Measurements from ENCODE around the gene AP1M1.
A peak's percentile ranks its signal among the peaks of the same experiment; 100 is the strongest.

The AP1M1 gene

DNA sequence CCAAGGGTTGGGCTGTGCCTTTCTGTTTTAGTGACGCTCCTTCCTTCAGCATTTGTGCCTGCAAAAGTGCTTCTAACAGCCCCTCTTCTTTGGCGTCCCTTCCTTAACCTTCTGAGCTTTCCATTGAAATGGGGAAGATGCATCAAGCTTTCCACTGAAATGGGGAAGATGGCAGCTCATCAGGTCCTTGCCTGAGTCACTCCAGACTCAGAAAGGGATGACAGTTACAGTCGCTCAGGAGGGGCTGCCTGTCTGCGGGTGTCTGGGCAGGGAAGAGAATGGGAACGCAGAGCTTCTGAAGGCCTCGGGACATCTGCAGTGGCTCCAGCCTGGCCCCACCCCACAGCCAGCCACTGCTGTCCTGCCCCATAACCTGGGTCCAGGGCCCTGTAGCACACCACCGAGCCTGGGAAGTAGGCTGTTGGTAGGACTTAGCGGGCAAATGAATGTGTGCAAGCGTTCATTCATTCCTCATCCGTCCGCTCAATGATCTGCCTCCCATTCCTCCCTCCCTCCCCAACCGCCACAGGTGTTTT lies 9.8 kb downstream of the AP1M1 start:
- no peak for DNase-seq (ENCODE audit: low spot score)

DNA sequence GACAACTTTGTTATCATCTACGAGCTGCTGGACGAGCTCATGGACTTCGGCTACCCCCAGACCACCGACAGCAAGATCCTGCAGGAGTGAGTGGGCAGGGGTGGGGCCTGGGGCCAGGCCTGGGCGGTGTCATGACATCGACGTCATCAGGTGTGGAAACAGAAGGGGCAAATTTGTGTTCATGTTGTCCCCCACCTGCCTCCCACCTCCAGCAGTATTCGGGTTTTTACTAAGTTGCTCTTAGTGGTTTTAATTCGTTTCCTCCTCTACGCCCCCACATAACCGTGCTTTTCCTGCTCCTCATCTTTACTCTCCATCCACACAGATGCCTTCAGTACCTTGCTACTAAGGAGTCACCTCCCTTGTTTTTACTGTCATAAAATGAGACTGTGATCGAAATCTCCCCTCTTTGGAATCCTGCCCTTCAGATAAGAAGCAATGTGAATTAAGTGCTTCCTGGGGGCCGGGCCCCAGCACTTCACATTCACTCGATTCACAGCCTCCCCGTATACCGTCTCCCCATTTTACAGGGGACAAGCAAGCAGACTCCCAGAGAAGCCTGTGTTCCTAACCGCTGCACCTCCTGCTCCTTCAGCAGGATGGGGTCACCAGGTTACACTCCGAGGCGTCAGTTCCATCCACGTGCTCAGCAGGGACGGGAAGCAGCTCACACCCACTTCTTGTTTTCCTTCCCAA lies 10.5 kb downstream of the AP1M1 start:
- no peak for DNase-seq (ENCODE audit: low spot score)

- no peak for DNase-seq (ENCODE audit: low spot score)
Measured at GRCh38 chr19:16208847-16209665, 11.3 kb downstream of the AP1M1 start.

DNA sequence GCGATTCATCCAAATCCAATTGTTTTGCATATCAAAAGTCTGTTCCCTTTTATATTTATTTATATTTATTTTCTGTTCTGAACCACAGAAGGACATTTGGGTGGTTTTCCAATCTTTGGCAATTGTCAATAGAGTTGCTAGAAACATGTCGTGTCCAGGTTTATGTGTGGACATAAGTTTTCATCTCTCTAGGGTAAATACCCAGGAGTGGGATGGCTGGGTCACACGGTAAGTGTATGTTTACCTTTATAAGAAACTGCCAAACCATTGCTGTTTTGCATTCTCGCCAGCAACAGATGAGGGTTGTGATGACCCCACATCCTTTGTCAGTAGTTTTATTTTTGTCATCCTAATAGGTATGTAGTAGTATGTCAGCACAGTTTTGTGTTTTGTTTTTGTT lies 12.5 kb downstream of the AP1M1 start:
- DNase-seq (ENCODE audit: low spot score), result no peak

DNA sequence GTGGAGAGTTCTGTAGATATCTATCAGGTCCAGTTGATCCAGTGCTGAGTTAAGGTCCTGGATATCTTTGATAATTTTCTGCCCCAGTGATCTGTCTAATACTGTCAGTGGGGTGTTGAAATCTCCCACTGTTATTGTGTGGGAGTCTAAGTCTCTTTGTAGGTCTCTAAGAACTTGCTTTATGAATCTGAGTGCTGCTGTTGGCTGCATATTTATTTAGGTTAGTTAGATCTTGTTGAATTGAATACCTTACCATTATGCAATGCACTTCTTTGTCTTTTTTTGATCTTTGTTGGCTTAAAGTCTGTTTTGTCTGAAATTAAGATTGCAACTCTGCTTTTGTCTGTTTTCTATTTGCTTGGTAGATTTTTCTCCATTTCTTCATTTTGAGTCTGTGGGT lies 15.4 kb downstream of the AP1M1 start:
- DNase-seq (ENCODE audit: low spot score), result no peak

- DNase-seq (ENCODE audit: low spot score), result no peak
Measured at GRCh38 chr19:16216744-16217670, 19.3 kb downstream of the AP1M1 start.

DNA sequence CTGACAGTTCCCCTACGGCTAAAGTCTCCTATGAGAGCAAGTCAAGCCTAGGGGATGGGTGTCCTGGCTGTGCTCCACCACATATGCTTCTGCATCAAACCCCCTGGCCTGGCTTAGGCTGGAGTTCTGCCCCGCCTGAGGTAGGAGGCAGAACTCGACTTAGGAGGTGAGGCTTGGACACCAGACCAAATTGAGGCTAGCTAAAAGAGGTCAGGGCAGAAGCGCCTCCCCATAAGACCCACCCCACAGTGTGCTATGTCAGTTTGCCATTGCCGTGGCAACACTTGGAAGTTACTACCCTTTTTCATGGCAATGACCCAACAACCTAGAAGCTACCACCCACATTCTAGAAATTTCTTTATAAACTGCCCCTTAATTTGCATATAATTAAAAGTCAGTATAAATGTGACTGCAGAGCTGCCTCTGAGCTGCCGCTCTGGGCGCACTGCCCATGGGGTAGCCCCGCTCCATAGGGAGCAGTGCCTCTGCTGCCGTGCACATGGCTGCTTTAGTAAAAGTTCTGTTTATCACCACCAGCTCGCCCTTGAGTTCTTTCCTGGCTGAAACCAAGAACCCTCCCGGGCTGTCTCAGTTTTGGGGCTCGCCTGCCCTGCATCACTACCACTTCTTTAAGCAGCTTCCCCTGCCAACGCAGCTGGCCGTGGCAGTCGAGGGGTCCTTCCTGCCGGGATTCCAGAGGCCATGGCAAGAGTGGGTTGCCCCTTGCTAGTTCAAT lies 20.2 kb downstream of the AP1M1 start:
- peak; percentile 9 for DNase-seq (ENCODE audit: low spot score)

GRCh38 chr19:16218851-16219250 lies 21.1 kb downstream of the AP1M1 start:
- DNase-seq (ENCODE audit: low spot score), result no peak

DNA sequence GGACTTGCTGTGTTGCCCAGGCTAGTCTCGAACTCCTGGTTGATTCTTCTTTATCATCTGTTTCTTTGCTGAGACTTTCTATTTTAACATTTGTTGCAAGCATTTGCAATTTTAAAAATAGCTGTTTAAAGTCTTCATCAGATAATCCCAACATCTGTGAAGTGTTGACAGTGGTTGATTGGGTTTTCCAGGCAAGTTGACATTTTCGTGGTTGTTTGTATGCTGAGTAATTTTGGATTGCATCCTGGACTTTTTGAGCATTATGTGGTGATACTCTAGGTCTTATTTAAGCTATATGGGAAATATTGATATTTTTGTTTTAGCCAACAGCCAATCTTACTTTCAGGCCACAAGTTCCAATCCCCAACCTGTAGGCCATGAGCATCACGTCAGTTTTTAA lies 25.1 kb downstream of the AP1M1 start:
- no peak for DNase-seq (ENCODE audit: low spot score)

DNA sequence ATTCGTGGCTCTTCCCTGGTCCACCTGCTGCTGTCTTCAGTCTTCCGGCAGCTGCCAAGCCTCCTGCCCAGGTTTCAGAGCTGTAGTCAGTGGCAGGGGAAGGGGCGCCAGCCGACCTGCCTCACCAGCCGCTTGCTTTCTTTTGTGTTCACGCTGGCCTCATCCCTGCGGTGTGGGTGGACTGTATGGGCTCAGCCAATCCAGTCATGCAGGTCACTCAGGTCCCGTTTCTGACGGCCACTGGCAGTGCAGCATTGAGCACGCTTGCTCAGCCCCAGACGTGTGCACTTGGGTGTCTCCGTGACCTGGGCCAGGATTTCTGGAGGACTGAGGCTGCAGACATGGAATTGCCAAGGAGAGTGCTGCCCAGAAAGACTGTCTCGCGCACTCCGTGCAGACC lies 26.0 kb downstream of the AP1M1 start:
- DNase-seq (ENCODE audit: low spot score), result no peak

DNA sequence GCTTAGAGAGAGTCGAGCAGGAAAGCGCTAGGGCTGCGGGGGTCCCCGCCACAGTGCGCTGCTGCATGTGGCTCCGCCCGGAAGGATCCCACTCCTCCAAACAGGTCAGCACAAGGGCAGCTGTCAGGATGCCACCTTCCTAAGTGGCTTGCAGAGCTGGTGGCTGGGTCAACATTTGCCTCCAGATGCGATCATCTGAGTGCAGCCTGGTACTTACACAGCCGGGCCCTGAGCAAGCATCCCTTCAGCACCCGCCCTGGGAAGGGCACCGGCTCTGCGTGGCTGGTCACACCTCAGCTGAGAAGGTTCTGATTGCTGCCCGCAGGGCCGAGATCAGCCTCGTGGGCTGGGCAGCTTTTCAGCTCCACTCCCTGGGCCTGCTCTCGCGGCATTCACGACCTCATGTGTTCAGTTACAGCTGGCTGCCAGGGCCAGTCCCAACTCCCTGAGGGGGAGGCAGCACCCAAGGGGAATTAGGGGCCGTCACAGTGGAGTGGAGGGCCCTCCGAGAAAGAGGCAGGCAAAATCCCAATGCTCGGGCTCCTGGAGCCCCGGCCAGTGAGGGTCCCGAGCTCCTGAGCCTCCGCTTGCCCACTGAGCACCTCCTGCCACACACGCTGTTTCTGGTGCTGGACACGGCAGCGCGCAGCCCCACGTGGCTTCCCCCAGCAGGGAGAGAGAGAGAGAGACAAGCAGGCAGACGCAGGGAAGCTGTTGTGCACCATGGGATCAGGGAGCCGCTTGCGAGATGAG lies 26.8 kb downstream of the AP1M1 start:
- no peak for DNase-seq (ENCODE audit: low spot score)

GRCh38 chr19:16225279-16226183 lies 27.8 kb downstream of the AP1M1 start:
- DNase-seq (ENCODE audit: low spot score), result no peak

DNA sequence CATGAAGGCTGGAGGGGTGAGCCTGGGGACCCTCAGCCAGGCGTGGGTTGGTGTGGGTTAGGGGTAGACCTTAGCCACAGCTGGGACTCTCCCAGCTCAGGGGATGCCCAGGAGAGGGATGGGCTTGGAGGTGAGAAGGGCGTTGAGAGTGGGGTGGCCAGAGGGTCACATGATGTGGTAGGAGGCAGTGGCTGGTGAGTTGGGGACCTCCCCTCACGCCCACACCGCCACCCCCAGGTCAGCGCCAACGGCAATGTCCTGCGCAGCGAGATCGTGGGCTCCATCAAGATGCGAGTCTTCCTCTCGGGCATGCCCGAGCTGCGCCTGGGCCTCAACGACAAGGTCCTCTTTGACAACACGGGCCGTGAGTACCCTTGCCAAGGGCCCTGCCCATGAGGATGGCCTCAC lies 28.5 kb downstream of the AP1M1 start:
- no peak for DNase-seq (ENCODE audit: low spot score)

DNA sequence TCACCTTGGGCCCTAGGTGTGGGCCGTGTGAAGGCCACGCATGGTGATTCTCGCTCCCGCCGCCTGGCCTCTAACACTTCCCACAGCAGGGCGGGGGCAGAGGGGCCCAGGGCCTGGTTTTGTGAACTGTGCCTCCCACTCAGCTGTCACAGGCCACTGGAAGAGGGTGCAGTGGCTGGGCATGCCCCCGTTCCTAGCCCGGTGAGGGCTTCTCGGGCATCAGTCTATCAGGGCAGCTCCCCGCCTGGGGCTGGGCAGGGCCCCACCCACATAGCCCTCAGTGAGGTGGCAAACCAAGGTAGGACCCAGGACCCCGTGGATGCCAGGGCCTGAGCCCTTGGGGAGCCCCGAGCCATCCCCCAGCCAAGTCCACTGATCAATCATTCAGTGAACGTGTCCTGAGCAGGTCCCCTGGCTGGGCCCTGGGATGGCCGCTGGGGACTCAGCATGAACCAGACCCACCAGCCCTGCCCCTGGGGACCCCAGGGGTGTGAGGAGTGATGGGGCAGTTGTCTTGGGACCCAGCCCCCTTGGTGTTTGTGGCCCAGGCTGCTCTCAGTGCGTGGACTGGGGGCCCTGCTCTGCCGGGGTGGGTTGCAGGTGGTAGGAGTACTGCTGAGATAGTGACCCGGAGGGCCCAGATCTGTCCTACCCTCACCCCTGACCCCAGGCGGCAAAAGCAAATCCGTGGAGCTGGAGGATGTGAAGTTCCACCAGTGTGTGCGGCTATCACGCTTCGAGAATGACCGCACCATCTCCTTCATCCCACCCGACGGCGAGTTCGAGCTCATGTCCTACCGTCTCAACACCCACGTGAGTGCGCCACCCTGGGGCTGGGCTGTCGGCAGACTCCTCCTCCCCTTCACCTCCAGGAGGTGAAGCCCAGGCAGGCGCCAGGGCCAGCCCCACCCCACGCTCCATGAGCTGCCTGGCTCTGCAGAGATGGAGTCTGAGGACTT lies 29.4 kb downstream of the AP1M1 start:
- no peak for DNase-seq (ENCODE audit: low spot score)

DNA sequence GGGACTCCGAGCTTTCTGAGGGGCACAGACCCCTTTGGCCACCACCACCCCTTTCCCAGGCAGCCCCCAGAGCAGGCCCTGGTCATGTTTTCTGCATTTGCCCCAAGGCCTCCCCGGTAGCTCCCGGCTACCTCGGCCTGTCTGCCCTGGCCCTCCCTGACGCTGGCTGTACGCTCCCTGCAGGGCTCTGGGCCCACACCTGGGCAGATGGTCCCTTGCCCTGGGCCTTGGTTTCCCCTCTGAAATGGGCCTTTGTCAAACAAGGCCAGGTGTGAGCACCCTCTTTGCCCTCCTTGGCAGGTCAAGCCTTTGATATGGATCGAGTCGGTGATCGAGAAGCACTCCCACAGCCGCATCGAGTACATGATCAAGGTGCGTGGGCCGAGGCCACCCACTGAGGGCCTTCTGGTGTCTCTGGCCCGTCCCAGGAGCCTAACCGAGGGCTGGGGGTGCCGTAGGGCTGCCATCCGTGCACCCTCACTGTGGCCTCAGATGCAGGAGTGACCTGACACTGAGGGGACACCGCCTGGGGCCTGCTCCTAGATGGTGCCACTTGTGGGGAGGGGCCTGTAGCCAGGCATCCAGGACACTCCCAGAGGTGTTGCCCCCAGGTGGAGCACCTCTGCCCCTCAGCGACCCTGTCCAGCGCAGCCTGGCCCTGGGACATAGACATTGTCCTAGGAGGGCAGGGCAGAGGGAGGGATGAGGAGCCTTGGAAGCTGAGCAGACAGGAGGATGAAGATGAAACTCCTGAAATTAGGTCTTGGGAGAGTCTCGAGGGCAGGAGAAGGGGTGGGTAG lies 30.3 kb downstream of the AP1M1 start:
- no peak for DNase-seq (ENCODE audit: low spot score)

DNA sequence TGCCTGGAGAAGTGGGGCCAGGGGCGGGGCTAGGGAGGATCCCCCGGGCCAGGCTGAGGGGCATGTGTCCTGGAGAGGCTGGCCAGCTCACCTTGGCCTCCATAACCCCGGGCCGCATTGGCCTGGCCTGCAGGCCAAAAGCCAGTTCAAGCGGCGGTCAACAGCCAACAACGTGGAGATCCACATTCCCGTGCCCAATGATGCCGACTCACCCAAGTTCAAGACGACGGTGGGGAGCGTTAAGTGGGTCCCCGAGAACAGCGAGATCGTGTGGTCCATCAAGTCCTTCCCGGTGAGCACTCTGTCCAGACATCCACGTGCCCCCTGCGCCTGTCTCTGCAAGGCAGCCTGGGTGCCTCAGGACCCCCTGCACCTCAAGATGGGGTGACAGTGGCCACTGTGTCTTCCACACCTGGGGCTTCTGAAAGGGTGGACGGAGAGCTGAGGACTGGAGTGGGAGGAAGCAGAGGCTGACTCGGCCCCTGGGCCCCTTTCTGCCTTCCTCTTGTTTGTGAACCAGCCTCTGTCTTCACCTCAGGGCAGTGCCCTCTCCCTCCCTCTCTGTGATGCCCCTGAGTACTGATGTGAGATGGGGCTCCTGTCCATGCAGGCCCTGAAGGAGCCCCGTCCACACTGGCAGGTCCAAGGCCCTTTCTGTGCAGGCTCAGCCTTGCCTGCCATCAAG lies 31.1 kb downstream of the AP1M1 start:
- DNase-seq (ENCODE audit: low spot score), result no peak

DNA sequence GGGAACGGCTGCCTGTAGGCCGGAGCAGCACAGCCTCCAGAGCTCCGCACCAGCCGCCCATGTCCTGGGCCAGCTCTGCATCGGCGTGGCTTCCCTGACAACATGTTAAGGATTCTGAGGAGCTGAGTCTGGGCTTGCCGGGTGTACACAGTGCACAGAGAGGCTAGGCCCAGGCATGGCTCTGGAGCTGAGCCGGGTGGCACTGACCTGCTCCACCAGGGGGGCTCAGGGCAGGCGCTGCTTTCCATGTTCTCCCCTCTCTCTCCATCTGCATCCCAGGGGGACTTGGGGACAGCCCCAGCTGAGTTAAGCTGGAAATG lies 31.6 kb downstream of the AP1M1 start:
- DNase-seq (ENCODE audit: low spot score), result no peak
